Coronary artery (tissue), 2 donors: ENCODE measurements around the gene FADS3.
A peak's percentile ranks its signal among the peaks of the same experiment; 100 is the strongest.

Experiments
- DNase-seq: peaks from one replicate; pipeline ENCODE4 v3.0.0-alpha.2; 2017; ENCODE audit warnings: low spot score
- H3K27ac ChIP-seq, 2 donors: fragments of 200-600 bp; sonication (generic); one replicate each; pipeline ENCODE4 v1.5.1; 2016 to 2019
- H3K4me3 ChIP-seq: fragments of 200-600 bp; sonication (generic); 2 replicates; pipeline ENCODE4 v1.5.1; 2016; ENCODE audit warnings: mild to moderate bottlenecking, moderate library complexity
- CTCF ChIP-seq: fragments of 200-600 bp; sonication (generic); IDR thresholded peaks from one replicate; pipeline ENCODE4 v1.5.1; 2019; ENCODE audit warnings: antibody characterized with exemption

FADS3 gene

GRCh38 chr11:61828629-61829407, 62.5 kb downstream of the FADS3 start:
- DNase-seq = peak; percentile 89

GRCh38 chr11:61828379-61828628, 63.0 kb downstream of the FADS3 start:
- TF ChIP-seq CTCF = no peak
- Histone ChIP-seq H3K4me3 (peak overlapping the region; percentile 89), H3K27ac (peak overlapping the region; percentile 75 to 95)
- DNase-seq = no peak

More at GRCh38 chr11:61828629-61829407, 62.5 kb downstream of the FADS3 start:
- peak overlapping the region; percentile 89 for H3K4me3 ChIP-seq
- peak overlapping the region; percentile 75 to 95 for H3K27ac ChIP-seq
- peak; percentile 20 for TF ChIP-seq CTCF

GRCh38 chr11:61827571-61828378, 63.6 kb downstream of the FADS3 start, which contains the start of gene FADS2:
Gene FADS2, plus strand, starts transcription at chr11:61828300. Its CDS starts 91 bp downstream, at chr11:61828391.
- DNase-seq = peak; percentile 97
- TF ChIP-seq CTCF = no peak
- H3K4me3 ChIP-seq = peak within 1 kb of the TSS; percentile 89
- H3K27ac ChIP-seq = peak within 1 kb of the TSS; percentile 75 to 95

GRCh38 chr11:61826930-61827570, 64.3 kb downstream of the FADS3 start:
- TF ChIP-seq CTCF = no peak
- Histone ChIP-seq H3K27ac (peak overlapping the region; percentile 75 to 95), H3K4me3 (peak overlapping the region; percentile 89)
- DNase-seq = no peak
